Stomach (tissue), 9 donors: ENCODE measurements around the gene DHDH. TPM values are rescaled to one million over a fixed set of nuclear protein-coding genes. Genes with fewer than 3 reads are reported as not detected.

Experiments used
- DNase-seq, 2 donors: peaks; one replicate each; pipeline versions ENCODE4 v3.0.0 to v3.0.0-alpha.2; 2013 to 2019
- H3K27ac ChIP-seq, 5 donors: fragments of 200-600 bp in 4 of 5; sonication (generic) in 4 of 5; one replicate each; pipeline ENCODE4 v1.5.1; 2013 to 2019; ENCODE audit warnings: mild to moderate bottlenecking in 1 of 5, moderate library complexity in 1 of 5
- H3K27me3 ChIP-seq, 3 donors: fragments of 200-600 bp; sonication (generic); one replicate each; pipeline ENCODE4 v1.5.1; 2017 to 2019; ENCODE audit warnings: mixed run types in 1 of 3
- H3K36me3 ChIP-seq, 4 donors: fragments of 200-600 bp; sonication (generic); 1 replicate in 3 of 4; 2 replicates in 1 of 4; pipeline ENCODE4 v1.5.1; 2016 to 2019
- H3K4me1 ChIP-seq, 4 donors: fragments of 200-600 bp; sonication (generic); one replicate each; pipeline ENCODE4 v1.5.1; 2016 to 2019
- H3K4me3 ChIP-seq, 4 donors: fragments of 200-600 bp; sonication (generic) in 3 of 4; one replicate each; pipeline ENCODE4 v1.5.1; 2016 to 2019; ENCODE audit warnings: mild to moderate bottlenecking in 1 of 4
- H3K9me3 ChIP-seq, 4 donors: fragments of 200-600 bp; sonication (generic); one replicate each; pipeline ENCODE4 v1.5.1; 2016 to 2019
- EP300 ChIP-seq: sonication (generic); formaldehyde crosslinking; IDR thresholded peaks from one replicate; pipeline ENCODE4 v1.6.1; 2017; ENCODE audit warnings: antibody characterized with exemption
- POLR2A ChIP-seq, 4 donors: fragments of 450-650 bp; IDR thresholded peaks; one replicate each; pipeline ENCODE4 v1.6.1; 2016; ENCODE audit warnings: antibody characterized with exemption in 4 of 4, control low read depth in 2 of 4, mild to moderate bottlenecking in 1 of 4, moderate library complexity in 1 of 4
- POLR2AphosphoS5 ChIP-seq, 3 donors: sonication (generic); formaldehyde crosslinking; IDR thresholded peaks; one replicate each; pipeline ENCODE4 v1.6.1; 2016; ENCODE audit warnings: antibody characterized with exemption in 3 of 3
- WGBS, 5 donors: extraction: QIAGEN DNeasy Blood & Tissue Kit in 3 of 5; methylation state at CpG; one replicate each; pipeline versions ENCODE4 v1.1.5 to v1.1.7; 2013 to 2018; 5-methylcytosine and 5-hydroxymethylcytosine counted together
- intact Hi-C: fragments of 100-400 bp; cut with DNase I; formaldehyde crosslinking; loops from one replicate; pipeline ENCODE4 v1.15.1; 2023; ENCODE audit warnings: low total_unique reads
- polyA plus RNA-seq, 3 donors: library from polyadenylated mRNA; stranded (reverse); fragments of 200-250 nt; gene quantifications; one replicate each; pipeline ENCODE4 v1.2.3, GENCODE V29; 2013
- total RNA-seq, 5 donors: library from RNA; depleted of rRNA; stranded (reverse); fragments of >200 nt; gene quantifications; one replicate each; pipeline versions ENCODE4 v1.1.0 to v1.2.3, GENCODE V29; 2014 to 2016
- TF ChIP-seq, protein P1 (sequence below), 7 experiments: fragments of 450-650 bp in 4 of 7; fragments of 200-600 bp in 3 of 7; sonication (generic) in 3 of 7; IDR thresholded peaks; one replicate each; pipeline ENCODE4 v1.5.1; 2016 to 2019; ENCODE audit warnings: antibody characterized with exemption in 7 of 7, control low read depth in 2 of 7, mild to moderate bottlenecking in 1 of 7
- donor health status: healthy with polysubstance abuse.
- donor health status: Bipolar disorder and iron deficiency.
- donor health status: healthy.

DHDH gene
- total and polyA plus RNA-seq, 8 donors = 0.89 to 1.2 (median 0.93) TPM; not detected in 5

- H3K36me3 ChIP-seq = peaks cover 0 to 12% (median 3%) of the 10 kb centered on the region in 4 donors
- no peaks in the 10 kb centered on the region for H3K27me3 ChIP-seq
- intact Hi-C loops = no loop called here
- peaks cover 9 to 28% (median 20%) of the 10 kb centered on the region in 4 donors for H3K4me1 ChIP-seq
- TF ChIP-seq EP300 = no peak
- TF ChIP-seq, protein P1, sequence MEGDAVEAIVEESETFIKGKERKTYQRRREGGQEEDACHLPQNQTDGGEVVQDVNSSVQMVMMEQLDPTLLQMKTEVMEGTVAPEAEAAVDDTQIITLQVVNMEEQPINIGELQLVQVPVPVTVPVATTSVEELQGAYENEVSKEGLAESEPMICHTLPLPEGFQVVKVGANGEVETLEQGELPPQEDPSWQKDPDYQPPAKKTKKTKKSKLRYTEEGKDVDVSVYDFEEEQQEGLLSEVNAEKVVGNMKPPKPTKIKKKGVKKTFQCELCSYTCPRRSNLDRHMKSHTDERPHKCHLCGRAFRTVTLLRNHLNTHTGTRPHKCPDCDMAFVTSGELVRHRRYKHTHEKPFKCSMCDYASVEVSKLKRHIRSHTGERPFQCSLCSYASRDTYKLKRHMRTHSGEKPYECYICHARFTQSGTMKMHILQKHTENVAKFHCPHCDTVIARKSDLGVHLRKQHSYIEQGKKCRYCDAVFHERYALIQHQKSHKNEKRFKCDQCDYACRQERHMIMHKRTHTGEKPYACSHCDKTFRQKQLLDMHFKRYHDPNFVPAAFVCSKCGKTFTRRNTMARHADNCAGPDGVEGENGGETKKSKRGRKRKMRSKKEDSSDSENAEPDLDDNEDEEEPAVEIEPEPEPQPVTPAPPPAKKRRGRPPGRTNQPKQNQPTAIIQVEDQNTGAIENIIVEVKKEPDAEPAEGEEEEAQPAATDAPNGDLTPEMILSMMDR (IDR thresholded peaks at IDR 0.05) = no peak
- TF ChIP-seq POLR2AphosphoS5 (IDR thresholded peaks at IDR 0.05) = no peak
- TF ChIP-seq POLR2A (IDR thresholded peaks at IDR 0.05) = no peak
- peak overlapping the region; percentile 68 to 98 (median 79) for H3K4me3 ChIP-seq
- no peak for DNase-seq
- H3K9me3 ChIP-seq = no peaks in the 10 kb centered on the region
- 34 to 49% (median 45%) methylated on average over 11 of the region's 11 CpGs for WGBS, 5 donors
- peak overlapping the region; percentile 81 to 89 (median 88) for H3K27ac ChIP-seq
Observed at GRCh38 chr19:48953990-48954594, 20.6 kb downstream of the DHDH start.

- DNase-seq = peak; percentile 98 to 99
- WGBS, 5 donors = 0 to 1% (median 0%) methylated on average over 19 to 69 of the region's 71 CpGs
- Histone ChIP-seq H3K4me1 (peaks cover 9 to 33% (median 20%) of the 10 kb centered on the region in 4 donors), H3K4me3 (peak within 1 kb of the TSS; percentile 68 to 98 (median 79)), H3K9me3 (no peaks in the 10 kb centered on the region), H3K27ac (peak within 1 kb of the TSS; percentile 81 to 89 (median 88)), H3K27me3 (no peaks in the 10 kb centered on the region), H3K36me3 (peaks cover 0 to 12% (median 3%) of the 10 kb centered on the region in 4 donors)
- TF ChIP-seq, protein P1 (IDR thresholded peaks at IDR 0.05) = no peak
- TF ChIP-seq POLR2A (IDR thresholded peaks at IDR 0.05) (no peak), POLR2AphosphoS5 (IDR thresholded peaks at IDR 0.05) (peak; percentile 83 to 97 (median 94)), EP300 (no peak)
- intact Hi-C loops = no loop called here
Observed at GRCh38 chr19:48954595-48955307, 21.3 kb downstream of the DHDH start, which contains the start of gene BAX. BAX (plus strand) TSS chr19:48954875; CDS start chr19:48954929, 54 bp downstream.

DNA sequence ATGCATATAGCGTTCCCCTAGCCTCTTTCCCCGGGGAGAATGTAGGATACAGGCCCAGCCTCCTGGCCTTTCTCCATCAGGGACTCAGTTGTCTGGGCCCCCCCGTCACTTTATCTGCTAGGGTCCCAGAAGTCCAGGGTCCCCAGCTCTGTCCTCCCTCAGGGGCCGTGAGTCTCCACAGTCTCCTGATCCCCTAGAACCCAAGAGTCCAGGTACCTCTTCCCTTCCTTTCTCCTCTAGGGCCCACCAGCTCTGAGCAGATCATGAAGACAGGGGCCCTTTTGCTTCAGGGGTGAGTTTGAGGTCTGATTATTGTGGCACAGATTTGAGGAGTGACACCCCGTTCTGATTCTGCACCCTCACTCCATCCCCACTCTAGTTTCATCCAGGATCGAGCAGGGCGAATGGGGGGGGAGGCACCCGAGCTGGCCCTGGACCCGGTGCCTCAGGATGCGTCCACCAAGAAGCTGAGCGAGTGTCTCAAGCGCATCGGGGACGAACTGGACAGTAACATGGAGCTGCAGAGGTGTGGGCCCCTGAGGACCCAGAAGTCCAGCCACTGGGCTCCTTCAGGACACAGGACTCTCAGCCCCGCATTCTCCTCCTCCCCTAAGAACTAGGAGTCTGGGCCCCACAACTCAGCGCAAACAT lies 21.9 kb downstream of the DHDH start:
- Histone ChIP-seq H3K36me3 (peaks cover 0 to 12% (median 3%) of the 10 kb centered on the region in 4 donors), H3K4me1 (peaks cover 9 to 40% (median 22%) of the 10 kb centered on the region in 4 donors), H3K4me3 (peak overlapping the region; percentile 68 to 98 (median 79)), H3K9me3 (no peaks in the 10 kb centered on the region), H3K27ac (peak overlapping the region; percentile 81 to 89 (median 88)), H3K27me3 (no peaks in the 10 kb centered on the region)
- intact Hi-C loops = no loop called here
- no peak for DNase-seq
- WGBS, 5 donors = 37 to 51% (median 50%) methylated on average over 8 to 16 of the region's 16 CpGs
- no peak for TF ChIP-seq POLR2AphosphoS5 (IDR thresholded peaks at IDR 0.05)
- TF ChIP-seq, protein P1 (IDR thresholded peaks at IDR 0.05) = no peak

DNA sequence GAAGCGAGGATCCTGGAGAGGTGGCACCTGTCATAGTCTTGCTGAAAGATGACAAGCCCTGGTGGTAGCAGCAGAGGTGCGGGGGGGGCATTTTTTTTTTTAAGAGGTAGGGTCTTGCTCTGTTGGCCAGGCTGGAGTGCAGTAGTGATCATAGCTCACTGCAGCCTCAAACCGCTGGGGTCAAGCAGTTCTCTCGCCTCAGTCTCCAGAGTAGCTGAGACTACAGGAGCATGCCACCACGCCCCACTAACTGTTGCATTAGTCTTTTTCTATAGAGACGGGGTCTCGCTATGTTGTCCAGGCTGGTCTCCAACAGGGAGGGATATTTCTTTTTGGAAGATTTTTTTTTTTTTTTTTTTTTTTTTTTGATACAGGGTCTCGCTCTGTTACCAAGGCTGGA lies 24.5 kb downstream of the DHDH start:
- intact Hi-C loops = no loop called here
- peaks cover 0 to 12% (median 3%) of the 10 kb centered on the region in 4 donors for H3K36me3 ChIP-seq
- H3K4me3 ChIP-seq = no peak overlapping the region
- H3K9me3 ChIP-seq = no peaks in the 10 kb centered on the region
- 94 to 98% (median 97%) methylated on average over 7 to 8 of the region's 8 CpGs for WGBS, 5 donors
- TF ChIP-seq POLR2A (IDR thresholded peaks at IDR 0.05) (no peak), EP300 (no peak), POLR2AphosphoS5 (IDR thresholded peaks at IDR 0.05) (no peak)
- TF ChIP-seq, protein P1 (IDR thresholded peaks at IDR 0.05) = no peak
- peaks cover 20 to 66% (median 38%) of the 10 kb centered on the region in 4 donors for H3K4me1 ChIP-seq
- H3K27me3 ChIP-seq = no peaks in the 10 kb centered on the region
- H3K27ac ChIP-seq = no peak overlapping the region
- DNase-seq = no peak
